Measurements from ENCODE around the gene F7.
A peak's percentile ranks its signal among the peaks of the same experiment; 100 is the strongest.

The F7 gene

DNA sequence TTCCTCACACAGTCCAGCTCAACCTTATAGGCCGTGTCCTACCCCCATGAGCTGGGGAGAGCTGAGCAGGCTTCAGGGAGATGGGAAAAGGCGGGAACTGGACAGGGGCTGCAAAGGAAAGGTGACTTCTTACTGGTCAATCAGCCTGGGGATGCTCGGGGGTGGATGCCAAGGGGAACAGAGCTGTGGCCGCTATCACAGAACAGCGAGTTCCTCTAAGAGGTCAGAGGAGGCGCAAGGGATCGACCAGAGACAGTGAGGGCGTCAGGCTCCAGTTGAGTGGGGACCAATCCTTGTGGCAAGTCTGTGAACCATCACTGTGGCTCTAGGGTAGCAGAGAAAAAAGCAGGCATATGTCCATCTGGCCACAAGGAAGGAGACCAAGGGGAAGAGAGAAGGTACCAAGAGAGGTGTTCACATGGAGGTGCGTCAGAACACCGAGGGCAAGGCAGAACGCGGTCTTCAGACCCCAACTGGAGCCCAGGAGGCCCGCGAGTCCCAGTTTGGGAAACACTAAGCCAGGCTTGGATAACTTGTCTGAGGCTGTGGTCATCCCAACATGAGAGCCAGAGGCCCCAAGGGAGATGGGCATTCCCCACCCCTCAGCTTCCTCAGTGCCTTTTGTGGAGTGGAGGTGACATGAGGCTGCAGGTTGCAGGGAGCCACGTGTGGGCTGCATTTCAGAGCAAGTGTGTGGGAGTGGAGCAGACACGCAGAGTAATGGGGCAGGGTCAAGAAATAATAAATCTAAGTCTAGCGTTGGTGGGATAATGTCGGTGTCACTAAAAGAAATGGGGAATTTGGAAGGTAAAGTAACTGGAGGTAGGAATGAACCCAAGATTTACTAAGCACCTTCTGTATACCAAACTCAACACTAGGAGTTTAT is 20.9 kb downstream of the F7 start:
- in situ Hi-C loops (cut with MboI; ENCODE audit: low sequenced_read_pairs): no loop called here
- no peak overlapping the region for H3K4me3 ChIP-seq
- H3K9me3 ChIP-seq: no peaks in the 10 kb centered on the region
- no peak for DNase-seq (ENCODE audit: low spot score in 2 of 2)
- no peaks in the 10 kb centered on the region for H3K4me1 ChIP-seq
- no peaks in the 10 kb centered on the region for H3K27me3 ChIP-seq (ENCODE audit: low read depth)
- no peaks in the 10 kb centered on the region for H3K36me3 ChIP-seq (replicated peaks)

DNA sequence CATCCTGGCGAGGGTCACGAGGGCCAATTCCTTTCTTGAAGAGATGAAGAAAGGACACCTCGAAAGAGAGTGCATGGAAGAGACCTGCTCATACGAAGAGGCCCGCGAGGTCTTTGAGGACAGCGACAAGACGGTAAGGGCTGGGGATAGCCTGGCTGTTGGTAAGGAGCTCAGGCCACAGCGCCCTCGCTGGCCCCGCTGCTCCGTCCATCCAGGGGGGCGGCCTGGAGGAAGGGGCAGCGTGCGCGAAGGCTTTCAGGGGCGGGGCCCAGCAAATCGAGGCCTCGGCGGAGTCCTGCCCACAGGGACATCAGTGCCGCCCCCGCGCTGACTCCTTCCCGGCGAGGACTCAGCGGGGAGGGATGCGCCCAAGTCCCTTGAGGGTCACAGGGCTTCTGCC is 23.9 kb downstream of the F7 start:
- no peaks in the 10 kb centered on the region for H3K4me1 ChIP-seq
- H3K4me3 ChIP-seq: no peak overlapping the region
- H3K9me3 ChIP-seq: peaks cover 4% of the 10 kb centered on the region
- DNase-seq (ENCODE audit: low spot score in 2 of 2): no peak
- in situ Hi-C loops (cut with MboI; ENCODE audit: low sequenced_read_pairs): no loop called here
- H3K27me3 ChIP-seq (ENCODE audit: low read depth): no peaks in the 10 kb centered on the region
- H3K36me3 ChIP-seq (replicated peaks): no peaks in the 10 kb centered on the region

DNA sequence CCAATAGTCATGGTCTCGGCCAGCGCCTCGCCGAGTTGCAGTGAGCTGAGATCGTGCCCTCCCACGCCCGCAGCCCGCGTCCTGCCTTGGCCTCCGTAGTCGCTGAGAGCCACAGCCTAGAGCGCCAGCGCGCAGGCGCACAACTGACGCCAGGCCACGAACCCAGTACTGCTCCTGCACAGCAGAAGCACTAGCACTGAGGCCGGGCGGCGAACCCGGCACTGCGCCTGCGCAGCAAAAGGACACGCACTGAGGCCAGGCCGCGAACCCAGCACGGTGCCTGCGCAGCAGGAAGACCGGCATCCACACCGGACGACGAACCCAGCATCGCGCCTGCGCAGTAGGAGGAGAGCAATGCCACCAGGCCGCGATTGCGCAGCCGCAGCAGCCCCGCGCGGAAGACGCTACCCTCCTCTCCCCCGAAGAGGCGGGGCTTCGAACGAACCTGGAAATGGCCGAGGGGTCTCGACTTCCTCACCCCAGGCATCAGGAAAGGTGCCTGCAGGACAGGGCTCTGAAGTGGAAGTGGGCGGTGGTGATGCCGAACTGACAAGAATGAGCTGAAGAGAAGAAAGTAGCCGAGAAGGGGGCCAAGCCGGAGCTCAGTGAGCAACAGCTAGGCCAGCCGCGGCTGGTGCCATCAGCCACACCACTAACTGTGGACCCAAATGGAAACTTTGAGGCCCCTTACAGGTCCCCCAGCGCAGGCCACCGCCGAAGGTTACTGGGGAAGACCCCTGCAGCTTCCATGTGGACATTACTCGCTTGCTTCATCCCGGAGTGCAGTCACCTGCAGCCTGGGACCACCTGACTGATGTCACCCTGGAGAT is 24.5 kb downstream of the F7 start:
- Histone ChIP-seq H3K36me3 (replicated peaks) (no peaks in the 10 kb centered on the region), H3K4me3 (no peak overlapping the region), H3K27me3 (ENCODE audit: low read depth) (no peaks in the 10 kb centered on the region), H3K4me1 (peaks cover under 1% of the 10 kb centered on the region; the same call in 1 of the 2 replicates), H3K9me3 (peaks cover 6% of the 10 kb centered on the region)
- no peak for DNase-seq (ENCODE audit: low spot score in 2 of 2)
- in situ Hi-C loops (cut with MboI; ENCODE audit: low sequenced_read_pairs): no loop called here

DNA sequence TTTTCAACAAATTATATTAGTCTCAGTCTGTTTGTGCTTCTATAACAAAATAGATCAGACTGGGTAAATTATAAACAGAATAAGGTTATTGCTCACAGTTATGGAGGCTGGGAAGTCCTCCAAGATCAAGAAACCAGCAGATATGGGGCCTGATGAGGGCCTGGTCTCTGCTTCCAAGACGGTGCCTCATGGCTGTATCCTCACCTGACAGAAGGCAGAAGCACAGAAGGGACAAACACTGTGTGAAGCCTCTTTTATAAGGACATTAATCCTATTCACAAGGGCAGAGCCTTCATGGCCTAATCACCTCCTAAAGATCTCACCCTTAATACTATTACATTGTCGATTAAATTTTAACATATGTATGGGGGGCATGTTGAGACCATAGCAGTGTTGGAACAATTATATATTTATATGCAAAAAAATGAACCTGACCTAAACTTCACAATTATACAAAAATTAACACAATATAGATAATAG is 29.7 kb downstream of the F7 start:
- in situ Hi-C loops (cut with MboI; ENCODE audit: low sequenced_read_pairs): no loop called here
- peaks cover 30% of the 10 kb centered on the region for H3K4me1 ChIP-seq
- peak; percentile 61 to 93 for DNase-seq (ENCODE audit: low spot score in 2 of 2)

DNA sequence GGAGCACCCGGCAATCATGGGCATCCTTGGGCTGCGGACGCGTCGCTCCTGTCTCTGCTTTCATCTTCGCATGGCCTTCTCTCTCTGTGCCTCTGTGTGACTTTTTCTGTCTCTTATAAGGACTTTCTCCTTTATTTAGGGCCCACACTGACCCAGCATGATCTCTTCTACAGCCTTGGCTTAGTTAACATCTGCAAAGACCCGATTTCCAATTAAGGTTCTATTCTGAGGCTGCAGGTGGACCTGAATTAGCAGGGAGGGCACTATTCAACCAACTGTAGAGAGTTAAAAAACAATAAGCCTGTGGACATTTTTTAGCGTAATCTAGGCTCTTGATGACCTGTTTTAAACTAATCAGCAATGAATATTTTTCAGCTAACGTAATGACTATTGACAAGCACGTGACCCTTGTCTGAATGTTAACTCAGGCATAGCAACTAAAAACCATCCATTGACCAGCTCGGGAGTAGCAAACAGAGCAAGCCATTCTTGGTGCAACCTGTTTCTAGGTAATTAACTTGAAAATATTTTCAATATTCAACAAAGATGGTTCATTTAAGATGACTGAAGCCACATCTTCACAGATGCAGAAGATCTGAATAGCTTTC is 32.2 kb downstream of the F7 start:
- Histone ChIP-seq H3K9me3 (peaks cover 6% of the 10 kb centered on the region), H3K27me3 (ENCODE audit: low read depth) (no peaks in the 10 kb centered on the region), H3K4me3 (no peak overlapping the region), H3K36me3 (replicated peaks) (no peaks in the 10 kb centered on the region), H3K4me1 (peaks cover 30% of the 10 kb centered on the region)
- in situ Hi-C loops (cut with MboI; ENCODE audit: low sequenced_read_pairs): no loop called here
- DNase-seq (ENCODE audit: low spot score in 2 of 2): no peak

More for the DNA sequence above, 29.7 kb downstream of the F7 start:
- Histone ChIP-seq H3K36me3 (replicated peaks) (no peaks in the 10 kb centered on the region), H3K27me3 (ENCODE audit: low read depth) (no peaks in the 10 kb centered on the region), H3K4me3 (no peak overlapping the region), H3K9me3 (peaks cover 6% of the 10 kb centered on the region)

DNA sequence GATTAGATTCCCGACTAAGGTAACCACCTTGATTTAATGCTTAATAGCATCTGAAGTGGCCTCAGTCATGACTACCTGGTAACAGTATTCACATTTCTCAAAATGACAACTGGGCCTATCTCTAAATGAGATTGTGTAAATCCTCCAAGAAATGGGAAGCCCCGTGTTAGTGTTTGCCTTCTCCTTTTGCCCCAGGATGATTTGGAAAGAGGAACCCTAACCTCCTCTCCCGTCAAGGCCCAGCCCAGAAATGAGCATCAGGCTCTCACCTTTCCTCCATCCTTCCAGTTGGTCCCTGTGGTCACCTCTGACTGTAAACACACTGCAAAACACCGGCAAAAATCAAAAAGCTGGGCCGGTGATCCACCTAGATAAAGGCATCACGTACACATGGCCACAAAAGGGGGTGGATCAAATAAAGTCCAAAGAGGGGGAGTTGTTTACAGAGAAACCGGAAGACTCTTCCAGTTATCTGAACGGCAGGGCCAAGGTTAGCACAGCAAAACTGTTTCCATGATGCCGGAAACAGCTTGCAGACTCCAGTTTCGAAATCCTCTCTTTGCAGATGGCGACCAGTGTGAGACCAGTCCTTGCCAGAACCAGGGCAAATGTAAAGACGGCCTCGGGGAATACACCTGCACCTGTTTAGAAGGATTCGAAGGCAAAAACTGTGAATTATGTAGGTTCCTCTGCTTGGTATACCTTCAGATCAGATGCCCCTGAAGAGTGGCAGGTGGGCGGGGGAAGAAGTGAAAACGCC is 33.4 kb downstream of the F7 start:
- in situ Hi-C loops (cut with MboI; ENCODE audit: low sequenced_read_pairs): no loop called here
- Histone ChIP-seq H3K9me3 (peaks cover 6% of the 10 kb centered on the region), H3K4me1 (peaks cover 30% of the 10 kb centered on the region), H3K27me3 (ENCODE audit: low read depth) (no peaks in the 10 kb centered on the region), H3K36me3 (replicated peaks) (no peaks in the 10 kb centered on the region), H3K4me3 (no peak overlapping the region)
- DNase-seq (ENCODE audit: low spot score in 2 of 2): no peak

DNA sequence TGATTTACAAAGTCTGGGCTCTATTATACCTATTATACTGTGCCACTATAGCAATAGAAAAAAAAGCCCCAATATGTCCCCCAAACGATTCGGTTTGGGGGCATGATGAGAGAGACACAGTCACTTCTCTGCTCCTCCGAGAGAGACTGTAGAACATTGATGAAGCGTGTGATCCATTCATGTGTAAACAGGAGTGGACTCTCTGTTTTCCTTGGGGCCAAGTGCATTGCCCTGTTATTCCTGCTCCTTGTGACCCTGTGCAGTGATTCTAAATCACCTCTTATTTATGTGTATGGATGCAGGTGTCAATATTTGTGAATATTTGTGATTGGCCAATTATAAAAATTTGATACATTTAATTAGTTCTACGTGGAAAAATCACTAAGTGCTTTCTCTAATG is 34.0 kb downstream of the F7 start:
- in situ Hi-C loops (cut with MboI; ENCODE audit: low sequenced_read_pairs): no loop called here
- H3K4me1 ChIP-seq: peaks cover 30% of the 10 kb centered on the region
- H3K4me3 ChIP-seq: no peak overlapping the region
- DNase-seq (ENCODE audit: low spot score in 2 of 2): no peak
- peaks cover under 1% of the 10 kb centered on the region for H3K9me3 ChIP-seq
- no peaks in the 10 kb centered on the region for H3K27me3 ChIP-seq (ENCODE audit: low read depth)
- H3K36me3 ChIP-seq (replicated peaks): no peaks in the 10 kb centered on the region

DNA sequence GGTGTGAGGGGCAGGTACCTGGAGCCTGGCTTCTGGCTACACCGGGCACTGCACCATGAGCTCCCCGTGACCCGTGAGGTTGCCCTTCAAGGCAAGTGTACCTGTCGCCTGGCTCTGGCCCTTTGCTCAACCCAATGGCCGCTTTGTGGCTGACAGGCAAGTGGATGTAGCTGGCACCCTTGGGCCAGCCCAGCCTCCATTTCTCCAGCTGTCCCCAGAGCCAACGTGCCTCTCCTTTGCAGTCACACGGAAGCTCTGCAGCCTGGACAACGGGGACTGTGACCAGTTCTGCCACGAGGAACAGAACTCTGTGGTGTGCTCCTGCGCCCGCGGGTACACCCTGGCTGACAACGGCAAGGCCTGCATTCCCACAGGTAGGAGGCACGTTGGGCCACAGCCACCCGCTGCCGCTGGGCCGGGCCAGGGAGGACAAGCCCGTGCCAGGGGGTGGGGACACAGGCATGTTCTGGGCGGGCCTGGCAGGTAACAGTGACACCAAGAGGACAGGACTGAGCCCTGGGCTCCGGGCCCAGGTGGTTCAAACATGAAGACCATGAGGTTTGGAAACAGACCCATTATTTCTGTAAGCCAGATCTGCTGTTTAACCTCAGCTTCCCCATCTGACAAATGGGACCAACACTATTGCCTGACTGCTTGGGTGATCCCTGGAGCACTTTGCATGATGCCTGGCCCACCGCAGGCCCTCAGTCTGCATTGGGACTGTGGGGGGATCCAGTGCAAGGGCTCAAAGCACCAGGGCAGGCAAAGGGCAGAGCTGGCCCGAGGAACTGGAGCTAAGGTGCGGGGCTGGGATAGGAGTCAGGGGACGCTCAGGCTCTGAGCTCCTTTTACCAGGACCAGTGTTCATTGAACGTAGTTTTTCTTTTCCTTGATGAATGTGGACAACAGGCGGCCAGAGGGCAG is 35.3 kb downstream of the F7 start:
- peaks cover 23% of the 10 kb centered on the region for H3K4me1 ChIP-seq
- in situ Hi-C loops (cut with MboI; ENCODE audit: low sequenced_read_pairs): no loop called here
- no peaks in the 10 kb centered on the region for H3K9me3 ChIP-seq
- no peak overlapping the region for H3K4me3 ChIP-seq
- no peaks in the 10 kb centered on the region for H3K36me3 ChIP-seq (replicated peaks)
- H3K27me3 ChIP-seq (ENCODE audit: low read depth): no peaks in the 10 kb centered on the region
- no peak for DNase-seq (ENCODE audit: low spot score in 2 of 2)

DNA sequence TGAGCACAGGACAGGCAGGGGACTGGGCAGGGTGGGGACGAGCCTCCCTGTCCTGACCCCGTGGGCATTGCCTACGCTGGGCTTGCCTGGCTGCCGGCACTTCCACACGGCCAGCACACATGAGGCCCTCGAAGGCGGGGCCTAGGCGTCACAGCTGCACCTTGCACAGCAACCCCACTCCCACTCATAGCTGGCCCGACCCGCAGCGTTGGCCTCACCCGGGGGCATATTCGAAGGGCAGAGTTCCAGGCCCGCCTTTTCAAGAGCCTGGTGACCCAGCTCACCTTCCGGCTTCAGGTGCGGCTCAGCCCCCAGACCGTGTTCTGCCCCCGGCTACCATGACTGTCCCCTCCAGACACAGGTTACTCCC is 36.0 kb downstream of the F7 start:
- H3K4me3 ChIP-seq: no peak overlapping the region
- no peaks in the 10 kb centered on the region for H3K27me3 ChIP-seq (ENCODE audit: low read depth)
- DNase-seq (ENCODE audit: low spot score in 2 of 2): no peak
- H3K4me1 ChIP-seq: peaks cover 20% of the 10 kb centered on the region
- H3K9me3 ChIP-seq: no peaks in the 10 kb centered on the region
- in situ Hi-C loops (cut with MboI; ENCODE audit: low sequenced_read_pairs): no loop called here
- no peaks in the 10 kb centered on the region for H3K36me3 ChIP-seq (replicated peaks)

DNA sequence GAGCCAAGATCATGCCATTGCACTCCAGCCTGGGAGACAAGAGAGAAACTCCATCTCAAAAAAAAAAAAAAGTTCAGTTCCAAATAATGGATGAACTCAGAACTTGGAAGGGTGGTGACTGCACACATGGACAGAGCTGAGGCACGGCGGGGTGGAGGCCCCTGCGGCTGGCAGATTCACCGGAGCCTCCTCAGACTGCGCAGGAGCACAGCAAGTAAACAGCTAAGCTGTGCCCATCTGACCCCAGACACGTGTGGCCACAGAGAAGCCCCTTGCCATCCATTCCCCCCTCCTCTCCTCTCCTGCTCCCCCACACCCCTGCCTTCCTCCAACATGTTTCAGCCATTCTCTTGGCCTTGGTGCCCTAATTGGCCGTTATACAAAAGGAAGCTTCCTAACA is 37.3 kb downstream of the F7 start:
- in situ Hi-C loops (cut with MboI; ENCODE audit: low sequenced_read_pairs): no loop called here
- no peaks in the 10 kb centered on the region for H3K9me3 ChIP-seq
- DNase-seq (ENCODE audit: low spot score in 2 of 2): no peak
- H3K36me3 ChIP-seq (replicated peaks): no peaks in the 10 kb centered on the region
- no peaks in the 10 kb centered on the region for H3K27me3 ChIP-seq (ENCODE audit: low read depth)
- H3K4me3 ChIP-seq: no peak overlapping the region
- H3K4me1 ChIP-seq: peaks cover 9% of the 10 kb centered on the region

DNA sequence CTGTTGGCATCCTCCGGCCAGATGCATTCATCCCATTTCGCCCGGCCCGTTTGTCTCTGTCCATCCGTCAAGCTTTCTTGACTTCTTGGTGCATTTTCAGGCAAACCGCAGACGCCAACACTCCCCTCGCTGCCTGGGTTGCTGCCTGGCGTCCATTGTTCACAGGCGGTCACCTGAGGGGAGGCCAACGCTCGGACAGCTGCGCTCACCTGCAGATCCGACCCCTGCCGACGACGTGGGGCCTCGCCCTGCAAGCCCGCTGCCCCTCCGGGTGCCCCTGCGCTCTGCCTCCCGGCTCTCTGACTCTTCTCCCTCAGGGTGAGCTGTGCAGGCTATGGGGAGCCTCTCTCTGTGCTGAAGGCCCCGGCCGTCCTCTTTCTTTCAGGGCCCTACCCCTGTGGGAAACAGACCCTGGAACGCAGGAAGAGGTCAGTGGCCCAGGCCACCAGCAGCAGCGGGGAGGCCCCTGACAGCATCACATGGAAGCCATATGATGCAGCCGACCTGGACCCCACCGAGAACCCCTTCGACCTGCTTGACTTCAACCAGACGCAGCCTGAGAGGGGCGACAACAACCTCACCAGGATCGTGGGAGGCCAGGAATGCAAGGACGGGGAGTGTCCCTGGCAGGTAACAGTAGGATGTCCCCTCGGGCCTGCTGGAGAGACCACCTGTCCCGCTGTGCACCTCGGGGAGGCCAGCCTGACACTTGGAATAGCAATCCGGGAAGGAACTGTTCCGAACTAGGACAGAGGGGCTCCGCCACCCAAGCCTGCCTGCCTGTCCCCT is 38.1 kb downstream of the F7 start:
- Histone ChIP-seq H3K27me3 (ENCODE audit: low read depth) (no peaks in the 10 kb centered on the region), H3K4me1 (peaks cover 1% of the 10 kb centered on the region), H3K36me3 (replicated peaks) (no peaks in the 10 kb centered on the region), H3K9me3 (no peaks in the 10 kb centered on the region), H3K4me3 (no peak overlapping the region)
- no peak for DNase-seq (ENCODE audit: low spot score in 2 of 2)
- in situ Hi-C loops (cut with MboI; ENCODE audit: low sequenced_read_pairs): no loop called here

DNA sequence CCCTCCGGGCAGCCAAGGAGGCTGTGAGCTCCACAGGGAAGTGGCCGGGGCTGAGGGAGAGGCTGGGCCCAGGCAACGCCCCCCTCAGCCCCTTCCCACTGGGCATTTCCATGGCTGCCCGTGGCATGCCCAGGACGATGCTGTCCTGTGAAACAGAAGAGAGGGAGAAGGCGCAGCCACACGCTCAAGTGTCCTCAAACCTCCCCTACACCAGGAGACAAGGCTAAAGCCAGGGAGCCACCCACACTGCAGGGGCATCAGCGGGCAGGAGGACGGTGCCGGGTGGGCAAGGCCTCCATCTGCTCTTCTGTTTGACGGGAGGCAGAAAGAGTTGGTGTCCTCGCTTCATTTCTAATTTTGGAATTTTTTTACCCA is 38.7 kb downstream of the F7 start:
- Histone ChIP-seq H3K27me3 (ENCODE audit: low read depth) (no peaks in the 10 kb centered on the region), H3K4me1 (no peaks in the 10 kb centered on the region), H3K4me3 (no peak overlapping the region), H3K9me3 (no peaks in the 10 kb centered on the region), H3K36me3 (replicated peaks) (no peaks in the 10 kb centered on the region)
- in situ Hi-C loops (cut with MboI; ENCODE audit: low sequenced_read_pairs): no loop called here
- no peak for DNase-seq (ENCODE audit: low spot score in 2 of 2)
